Activated CD8-positive, alpha-beta memory T cell treated with anti-CD3 and anti-CD28 coated beads, Interleukin-2, amount 50 U/mL, for 48 hours (primary cell): Measurements from ENCODE around the gene GSDMA.

ENCODE experiments used
- DNase-seq: peaks from one replicate; pipeline ENCODE4 v3.0.0-alpha.2; 2020

Gene GSDMA

DNA sequence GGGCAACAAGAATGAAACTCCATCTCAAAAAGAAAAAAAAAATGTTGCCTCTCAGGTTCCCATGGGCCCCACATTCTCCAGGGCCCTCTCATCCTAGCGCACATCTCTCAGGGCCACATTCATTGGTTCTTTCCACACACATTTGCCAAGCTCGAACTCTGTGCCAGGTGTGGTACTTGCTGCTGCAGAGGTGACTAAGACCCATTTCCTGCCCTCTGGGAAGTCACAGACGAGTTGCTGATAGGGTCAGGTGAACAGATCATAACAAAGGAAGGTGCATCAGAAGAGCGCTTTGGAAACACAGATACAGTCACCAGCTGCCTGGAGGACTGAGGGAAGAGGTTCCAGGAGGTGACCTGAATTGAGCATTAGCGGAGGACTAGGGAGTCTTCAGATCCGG is 1.0 kb downstream of the GSDMA start:
- DNase-seq = no peak

DNA sequence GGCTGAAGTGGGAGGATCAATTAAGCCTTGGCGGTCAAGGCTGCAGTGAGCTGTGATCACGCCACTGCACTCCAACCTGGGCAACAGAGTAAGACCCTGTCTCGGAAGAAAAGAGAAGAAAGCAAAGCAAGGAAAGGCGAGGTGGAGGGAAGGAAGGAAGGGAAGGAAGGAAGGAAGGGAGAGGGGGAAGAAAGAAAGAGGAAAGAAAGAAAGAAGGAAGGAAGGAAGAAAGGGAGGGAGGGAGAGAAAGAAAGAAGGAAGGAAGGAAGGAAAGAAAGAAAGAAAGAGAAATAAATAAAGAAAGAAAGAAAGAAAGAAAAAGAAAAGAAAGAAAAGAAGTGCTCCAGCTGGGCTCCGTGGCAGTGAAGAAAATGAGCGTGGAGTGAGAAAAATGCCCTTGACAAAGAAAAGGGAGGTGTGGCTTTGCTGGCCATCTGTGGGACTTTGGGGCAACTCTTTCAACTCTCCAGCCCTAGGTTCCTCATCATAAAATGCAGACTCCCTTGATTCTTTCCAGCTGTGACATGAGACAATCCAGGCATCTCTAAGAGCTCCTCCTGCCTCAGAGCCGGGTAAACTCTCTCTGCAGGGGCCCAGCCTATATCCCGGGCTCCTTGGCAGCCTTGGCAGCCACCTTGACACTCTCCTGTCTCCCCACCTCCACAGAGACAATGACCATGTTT is 2.4 kb downstream of the GSDMA start:
- DNase-seq = no peak

DNA sequence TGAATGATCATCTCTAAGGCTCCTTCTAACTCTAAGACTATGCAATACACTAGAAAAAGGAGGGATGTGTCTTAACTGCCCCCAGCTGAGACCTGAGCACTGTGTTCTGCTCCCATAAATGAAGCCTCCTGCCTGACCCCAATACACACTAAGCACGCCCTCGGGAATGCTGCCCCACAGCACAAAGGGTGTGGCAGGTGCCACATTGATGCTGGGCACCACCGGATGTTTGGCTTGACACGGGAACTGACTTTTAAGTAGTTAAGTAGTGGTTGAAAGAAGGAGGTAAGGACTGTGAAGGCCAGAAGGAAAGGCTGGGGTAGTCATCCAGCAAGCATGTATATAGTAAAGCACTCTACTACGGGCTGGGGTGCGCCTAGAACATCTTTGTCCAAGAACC is 4.0 kb downstream of the GSDMA start:
- DNase-seq = no peak

DNA sequence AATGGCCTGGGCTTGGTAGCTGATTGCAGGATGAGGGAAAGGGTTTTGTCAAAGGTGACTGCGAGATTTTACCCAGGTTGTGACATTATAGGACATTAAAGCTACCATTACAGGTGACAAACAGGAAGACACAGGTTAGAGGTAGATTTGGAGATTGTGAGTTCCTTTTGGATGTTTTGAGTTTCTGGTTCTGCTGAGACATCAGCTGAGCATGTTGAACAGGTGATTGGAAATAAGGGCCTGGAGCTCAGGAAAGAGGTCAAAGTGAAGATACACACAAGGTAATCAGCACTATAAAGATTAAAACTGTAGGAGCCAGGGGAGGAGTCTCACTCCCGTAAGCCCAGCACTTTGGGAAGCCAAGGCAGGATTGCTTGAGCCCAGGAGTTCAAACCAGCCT is 6.0 kb downstream of the GSDMA start:
- no peak for DNase-seq

DNA sequence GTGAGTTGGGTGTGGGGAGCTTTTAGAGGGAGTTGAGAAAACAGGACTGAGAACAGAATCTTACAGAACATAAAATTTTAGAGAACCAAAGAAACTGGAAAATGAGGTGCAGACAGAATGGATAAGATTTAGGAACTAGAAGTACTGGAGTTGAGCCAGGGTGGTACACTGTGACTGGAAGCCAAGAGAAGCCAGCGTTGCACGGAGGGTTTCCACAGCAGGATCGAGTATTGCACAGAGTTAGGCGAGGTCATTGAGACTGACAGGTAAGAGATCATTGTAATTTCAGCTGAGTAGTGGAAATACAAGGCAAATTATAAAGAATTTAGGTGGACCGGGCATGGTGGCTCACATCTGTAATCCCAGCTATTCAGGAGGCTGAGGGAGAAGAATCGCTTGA is 6.6 kb downstream of the GSDMA start:
- DNase-seq = no peak

DNA sequence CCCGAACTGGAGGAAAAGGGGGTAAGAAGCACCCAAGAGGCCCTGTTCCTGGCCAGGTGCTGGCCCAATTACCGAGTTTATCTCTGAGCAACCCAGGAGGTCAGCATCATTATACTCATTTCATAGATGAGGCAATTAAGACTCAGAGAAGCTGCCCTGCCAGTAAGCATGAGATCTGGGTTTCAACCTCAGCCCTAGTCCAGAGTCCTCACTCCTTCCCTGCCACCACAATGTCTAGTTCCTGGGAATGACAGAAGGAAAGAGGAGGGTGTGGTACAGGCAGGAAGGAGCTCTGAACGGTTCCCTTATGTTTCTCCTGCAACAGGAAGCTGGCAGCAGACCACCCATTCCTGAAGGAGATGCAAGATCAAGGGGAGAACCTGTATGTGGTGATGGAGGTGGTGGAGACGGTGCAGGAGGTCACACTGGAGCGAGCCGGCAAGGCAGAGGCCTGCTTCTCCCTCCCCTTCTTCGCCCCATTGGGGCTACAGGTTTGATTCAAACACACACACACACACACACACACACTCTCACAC is 7.4 kb downstream of the GSDMA start:
- no peak for DNase-seq

DNA sequence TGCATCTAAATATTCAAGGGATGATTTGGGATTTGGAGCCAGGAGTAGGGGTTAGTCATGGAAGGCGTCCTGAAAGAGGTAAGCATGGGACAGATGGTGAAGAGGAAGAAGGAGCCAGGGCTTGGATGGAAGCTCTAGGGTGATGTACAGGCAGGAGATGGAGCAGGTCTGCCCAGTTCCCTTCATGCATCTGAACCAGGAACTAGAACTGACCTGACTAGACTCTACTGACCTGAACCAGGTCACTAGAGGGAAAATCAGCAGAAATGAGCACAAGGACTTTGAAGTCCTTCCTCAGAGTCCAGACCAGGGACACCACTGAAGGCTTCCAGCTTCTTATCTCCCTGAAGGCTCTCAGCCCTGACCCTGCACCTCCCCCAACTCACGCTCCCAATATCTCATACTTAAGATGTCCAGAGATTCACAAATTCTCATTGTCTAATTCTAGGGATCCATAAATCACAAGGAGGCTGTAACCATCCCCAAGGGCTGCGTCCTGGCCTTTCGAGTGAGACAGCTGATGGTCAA is 8.3 kb downstream of the GSDMA start:
- DNase-seq = no peak

DNA sequence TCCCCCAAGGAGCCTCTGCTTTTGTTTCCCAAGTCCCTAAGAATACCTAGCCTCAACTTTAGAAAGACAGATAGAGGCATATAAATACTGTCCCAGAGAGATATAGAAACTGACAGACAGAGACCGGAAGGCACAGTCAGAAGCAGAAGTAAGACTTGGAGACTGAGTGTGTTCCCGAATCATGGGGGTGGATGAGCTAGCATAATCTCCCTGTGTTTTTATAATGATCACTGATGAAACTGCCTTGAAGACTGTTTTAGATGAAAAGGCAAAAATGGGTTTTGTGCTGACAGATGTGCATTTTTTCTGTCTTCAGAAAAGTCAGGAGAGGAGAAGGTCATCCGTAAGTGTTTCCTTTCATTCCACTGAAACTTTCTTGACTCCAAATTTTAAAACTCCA is 9.5 kb downstream of the GSDMA start:
- DNase-seq = no peak

DNA sequence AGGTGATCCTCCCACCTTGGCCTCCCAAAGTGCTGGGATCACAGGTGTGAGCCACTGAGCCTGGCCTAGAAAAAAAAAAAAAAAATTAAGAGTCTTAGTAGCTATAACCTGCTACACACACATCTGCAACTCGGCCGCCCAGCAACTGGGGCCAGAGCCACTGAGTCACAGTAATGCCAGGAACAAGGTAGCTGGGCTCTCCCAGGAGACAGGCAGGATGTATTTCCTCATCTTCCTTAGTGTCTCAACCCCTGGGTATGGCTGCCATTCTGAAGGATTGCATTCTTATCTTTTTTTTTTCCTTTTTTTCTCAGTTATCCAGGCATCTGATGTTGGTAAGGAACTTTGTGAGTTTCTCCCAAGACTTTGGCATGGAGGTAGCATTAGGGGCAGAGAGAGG is 10.7 kb downstream of the GSDMA start:
- DNase-seq = no peak

DNA sequence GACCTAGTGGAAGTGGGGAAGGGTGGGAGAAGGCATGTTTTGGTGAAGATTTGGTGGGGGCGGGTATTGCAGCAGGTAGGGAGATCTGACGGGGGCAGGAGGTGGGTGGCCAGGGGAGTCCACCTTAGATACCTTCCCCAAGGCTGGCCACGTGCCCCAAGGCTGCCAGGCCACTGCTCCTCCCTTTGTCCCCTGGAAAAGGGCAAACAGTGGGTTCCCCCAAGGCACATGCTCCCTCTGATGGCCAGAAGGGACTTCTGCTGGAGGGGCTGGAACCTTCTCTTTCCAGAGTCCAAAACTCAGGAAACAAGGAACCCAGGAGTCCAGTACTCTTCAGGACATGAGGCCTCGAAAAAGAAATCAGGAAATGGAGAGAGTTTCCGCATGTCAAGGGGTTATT is 11.6 kb downstream of the GSDMA start:
- DNase-seq = no peak

DNA sequence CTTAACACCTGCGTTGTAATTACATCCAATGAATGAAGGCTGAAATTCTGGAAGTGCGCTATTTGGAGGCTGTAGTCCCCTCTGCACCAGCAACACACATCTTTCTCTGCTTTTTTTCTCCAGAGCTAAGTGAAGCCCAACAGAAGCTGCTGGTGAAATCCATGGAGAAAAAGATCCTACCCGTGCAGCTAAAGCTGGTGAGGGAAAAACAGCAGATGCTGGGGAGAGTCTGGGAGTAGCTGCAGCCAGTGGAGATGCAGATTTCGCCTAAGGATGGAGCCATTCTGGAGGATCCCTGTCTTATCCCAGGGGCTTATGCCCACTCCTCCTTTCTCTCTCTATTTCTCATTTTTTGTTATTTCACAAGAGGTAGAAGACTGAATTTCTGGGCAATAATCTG is 13.0 kb downstream of the GSDMA start:
- DNase-seq = no peak

DNA sequence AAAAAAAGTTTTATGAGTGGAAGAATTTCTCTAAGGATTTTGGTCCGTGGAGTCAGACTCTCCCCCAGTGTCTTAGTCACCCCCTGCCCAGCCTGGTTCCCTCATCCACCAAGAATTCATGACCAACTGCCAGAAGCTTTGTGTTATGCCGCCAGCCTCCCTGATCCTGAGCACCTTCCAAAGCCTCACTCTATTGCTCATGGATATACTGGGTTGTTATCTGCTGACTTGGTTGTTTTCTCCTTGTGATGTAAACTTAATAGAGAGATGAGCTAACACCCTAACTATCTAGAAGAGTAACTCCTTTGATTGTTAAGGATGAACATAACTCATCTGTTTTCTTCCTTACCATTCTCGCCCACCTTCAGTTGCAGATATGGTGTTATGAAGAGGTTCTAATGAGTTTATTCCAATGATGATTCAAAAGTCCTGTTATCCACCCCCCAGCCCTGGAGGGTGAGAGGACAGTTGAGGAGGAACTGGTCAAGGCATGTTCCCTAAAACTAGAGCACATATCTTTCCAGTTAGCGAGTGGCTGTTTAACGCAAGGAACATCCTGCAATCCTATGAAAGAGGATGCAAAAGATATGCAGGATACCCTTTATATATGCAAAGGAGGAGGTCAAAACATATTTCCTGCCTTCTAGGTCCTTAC is 16.3 kb downstream of the GSDMA start:
- DNase-seq = no peak

DNA sequence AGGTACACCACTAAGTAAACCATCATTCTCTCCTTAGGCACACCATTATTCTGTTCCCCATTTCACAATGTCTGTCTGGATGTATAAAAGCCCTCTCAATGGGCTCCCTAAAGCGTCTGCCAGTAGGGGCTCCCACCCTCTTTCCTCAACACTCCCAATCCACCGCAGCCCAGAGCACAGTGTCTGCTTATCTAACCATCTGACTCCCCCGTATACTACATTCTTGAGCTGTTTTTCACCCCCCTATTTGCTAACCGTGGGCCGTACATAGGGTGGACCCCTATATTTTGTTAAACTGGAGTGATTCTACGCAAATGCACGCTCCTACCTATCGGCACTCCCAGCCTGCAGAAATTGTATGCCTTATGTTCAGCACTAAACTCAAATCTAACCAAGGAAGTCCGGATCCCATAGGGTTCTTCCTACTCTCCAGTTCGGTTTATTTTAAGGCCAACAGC is 17.1 kb downstream of the GSDMA start:
- DNase-seq = no peak

DNA sequence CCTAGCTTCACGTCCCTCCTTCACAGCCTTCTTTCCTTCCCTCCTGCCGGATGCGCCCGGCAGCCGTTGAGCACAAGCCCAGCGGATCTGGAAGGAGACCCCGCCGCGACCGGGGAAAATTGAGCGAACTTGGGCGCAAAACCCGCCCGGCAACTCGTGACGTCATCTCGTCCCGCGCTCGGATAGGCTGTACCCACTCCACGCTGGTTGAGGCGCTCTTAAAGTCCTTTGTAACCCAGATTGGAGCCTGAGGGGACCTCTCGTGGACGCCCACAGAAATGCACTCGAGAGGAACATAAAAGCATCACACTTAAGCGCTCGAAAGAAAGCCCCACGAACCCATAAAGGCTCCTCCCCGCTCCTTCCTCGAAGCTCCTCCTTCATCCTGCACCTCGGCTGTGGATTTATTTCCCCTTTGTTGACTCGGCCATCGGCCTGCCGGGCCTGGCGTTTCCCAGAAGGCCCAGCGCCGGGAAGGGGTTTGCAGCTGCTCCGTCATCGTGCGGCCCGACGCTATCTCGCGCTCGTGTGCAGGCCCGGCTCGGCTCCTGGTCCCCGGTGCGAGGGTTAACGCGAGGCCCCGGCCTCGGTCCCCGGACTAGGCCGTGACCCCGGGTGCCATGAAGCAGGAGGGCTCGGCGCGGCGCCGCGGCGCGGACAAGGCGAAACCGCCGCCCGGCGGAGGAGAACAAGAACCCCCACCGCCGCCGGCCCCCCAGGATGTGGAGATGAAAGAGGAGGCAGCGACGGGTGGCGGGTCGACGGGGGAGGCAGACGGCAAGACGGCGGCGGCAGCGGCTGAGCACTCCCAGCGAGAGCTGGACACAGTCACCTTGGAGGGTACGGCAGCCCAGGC is 17.8 kb downstream of the GSDMA start, which contains the start of gene PSMD3:
PSMD3 (plus strand) TSS at position 457 of the 856 bp plus-strand sequence; CDS start at position 621, 164 bp downstream.
- DNase-seq = peak; percentile 98

DNA sequence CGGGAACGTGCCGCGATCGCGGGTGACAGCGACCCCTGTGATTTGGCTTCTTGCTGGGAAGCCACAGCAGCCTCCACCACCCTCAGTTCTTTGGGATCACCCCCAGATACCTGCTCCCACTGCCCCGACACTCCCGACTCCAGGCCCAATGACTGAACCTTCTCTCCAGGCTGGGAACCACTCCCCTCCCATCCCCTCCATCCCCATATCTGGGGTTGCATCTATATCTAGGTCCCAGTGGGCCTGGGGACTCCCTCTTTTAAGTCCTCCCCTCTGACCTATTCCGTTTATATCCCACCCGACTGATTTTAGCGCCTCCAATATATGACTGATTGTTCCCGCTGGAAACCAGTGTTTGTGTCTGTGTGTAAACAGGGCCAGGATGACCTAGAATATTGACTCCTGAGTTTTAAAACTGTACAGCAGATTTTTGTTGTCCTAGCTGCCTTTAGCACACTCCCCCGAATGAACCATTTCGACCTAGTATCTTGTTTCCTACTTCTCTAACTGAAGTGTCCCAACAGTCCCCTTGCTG is 18.5 kb downstream of the GSDMA start:
- no peak for DNase-seq

DNA sequence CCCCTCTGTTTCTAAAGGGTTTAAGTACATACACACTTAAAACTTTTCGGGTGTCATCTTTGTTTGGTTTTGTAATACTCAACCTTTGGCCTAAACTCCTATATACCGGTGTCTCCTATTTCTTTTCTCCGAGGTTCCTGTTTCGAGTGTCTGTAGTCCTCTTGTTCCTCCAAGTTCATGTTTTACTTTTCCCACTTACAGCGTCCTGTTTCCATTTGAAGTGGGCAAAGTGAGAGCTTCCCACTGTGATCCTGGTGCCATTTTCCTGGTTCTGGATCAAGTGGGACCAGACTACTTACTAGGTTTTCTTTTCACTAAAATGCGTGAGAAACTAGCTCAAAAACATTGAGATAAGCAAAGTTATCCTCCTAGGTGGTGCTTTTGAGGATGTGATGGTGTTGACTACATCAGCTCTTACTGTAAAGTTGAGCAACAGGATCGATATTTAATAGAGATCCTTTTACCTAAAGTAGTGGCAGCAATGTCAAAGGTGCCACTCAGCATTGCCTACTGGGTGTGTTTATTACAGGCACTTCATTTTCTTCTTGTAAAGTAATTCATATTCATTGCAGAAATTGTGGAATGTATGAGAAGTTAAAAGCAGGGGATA is 19.1 kb downstream of the GSDMA start:
- DNase-seq = no peak

DNA sequence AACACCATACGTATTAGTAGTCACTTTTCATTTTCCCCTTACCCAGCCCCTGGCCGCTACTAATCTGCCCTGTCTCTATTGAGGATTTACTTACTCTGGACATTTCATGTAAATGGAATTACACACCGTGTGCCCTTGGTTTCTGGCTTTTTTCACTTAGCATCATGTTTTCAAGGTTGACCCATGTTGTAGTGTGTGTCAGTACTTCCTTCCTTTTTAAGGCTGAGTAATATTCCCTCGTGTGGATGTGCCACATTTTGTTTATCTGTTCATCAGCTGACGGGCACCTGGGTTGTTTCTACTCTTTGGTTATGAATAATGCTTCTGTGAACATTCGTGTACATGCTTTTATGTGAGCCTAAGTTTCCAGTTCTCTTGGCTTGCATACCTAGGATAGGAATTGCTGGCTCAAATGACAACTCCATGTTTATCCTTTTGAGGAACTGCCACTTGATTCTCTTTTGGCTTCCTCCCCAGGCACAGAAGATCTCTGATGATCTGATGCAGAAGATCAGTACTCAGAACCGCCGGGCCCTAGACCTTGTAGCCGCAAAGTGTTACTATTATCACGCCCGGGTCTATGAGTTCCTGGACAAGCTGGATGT is 25.5 kb downstream of the GSDMA start:
- no peak for DNase-seq

DNA sequence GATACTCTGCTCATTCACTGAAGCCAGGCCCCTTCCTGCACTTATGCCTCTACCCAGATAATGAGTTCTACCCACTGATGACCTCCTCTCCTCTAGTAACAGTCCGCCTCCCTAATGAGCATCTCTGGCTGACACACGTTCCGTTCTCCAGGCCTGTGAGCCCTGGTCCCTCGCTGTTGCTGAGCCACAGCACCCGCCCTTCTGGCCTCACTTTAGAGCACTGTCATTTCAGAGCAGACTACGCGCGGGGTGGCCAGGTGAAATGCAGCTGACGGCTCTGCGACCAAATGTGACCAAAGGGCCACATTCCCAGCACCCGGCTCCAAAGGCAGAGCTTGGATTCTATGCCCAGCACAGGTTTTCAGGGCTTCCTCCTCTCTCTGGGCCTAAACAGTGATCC is 31.6 kb downstream of the GSDMA start:
- no peak for DNase-seq

DNA sequence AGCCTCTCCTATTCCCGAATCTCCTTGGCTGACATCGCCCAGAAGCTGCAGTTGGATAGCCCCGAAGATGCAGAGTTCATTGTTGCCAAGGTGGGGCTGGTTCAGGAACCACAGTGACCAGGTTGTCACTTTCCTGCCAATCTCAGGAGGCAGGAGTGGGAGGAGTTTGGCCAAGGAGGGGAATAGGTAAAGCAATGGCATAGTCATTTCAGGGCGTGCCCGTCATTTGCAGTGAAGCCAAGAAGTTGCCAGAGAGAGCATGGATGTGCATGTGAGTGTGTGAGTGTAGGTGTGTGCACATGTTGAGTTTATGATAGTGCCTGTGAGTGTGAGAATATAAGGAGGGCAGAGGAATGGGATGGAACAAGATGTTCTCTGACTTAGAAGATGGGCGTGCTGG is 32.6 kb downstream of the GSDMA start:
- DNase-seq = no peak

DNA sequence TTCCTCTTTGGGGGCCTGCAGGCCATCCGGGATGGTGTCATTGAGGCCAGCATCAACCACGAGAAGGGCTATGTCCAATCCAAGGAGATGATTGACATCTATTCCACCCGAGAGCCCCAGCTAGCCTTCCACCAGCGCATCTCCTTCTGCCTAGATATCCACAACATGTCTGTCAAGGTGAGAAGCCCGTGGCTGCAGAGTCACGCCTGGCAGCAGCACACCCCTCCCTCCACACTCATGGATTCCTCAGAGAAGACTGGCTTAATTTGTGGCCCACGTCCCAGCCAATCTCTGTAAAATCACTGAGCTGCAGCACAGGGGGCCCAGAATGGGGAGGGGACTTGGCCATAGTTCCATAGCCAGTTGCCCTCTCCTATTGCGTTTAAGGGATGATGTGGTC is 33.4 kb downstream of the GSDMA start:
- no peak for DNase-seq

DNA sequence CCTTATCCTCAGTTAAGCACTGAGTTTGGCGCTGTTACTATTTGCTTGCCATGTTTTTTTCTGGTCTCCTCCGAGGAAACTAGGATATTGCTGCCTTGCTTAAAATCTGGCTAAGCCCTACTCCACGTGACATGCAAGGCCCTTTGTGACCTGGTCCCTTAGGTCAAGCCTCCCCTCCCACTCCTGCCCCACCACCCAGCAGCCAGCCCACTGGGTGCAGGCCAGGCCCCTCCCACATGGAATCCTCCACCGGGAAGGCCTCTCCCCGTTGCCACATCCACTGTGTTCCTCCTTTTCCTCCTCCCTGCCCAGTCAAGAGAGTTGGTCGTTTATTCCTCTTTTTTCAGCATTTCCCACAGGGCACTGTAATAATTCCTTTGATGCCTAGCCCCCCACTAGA is 34.0 kb downstream of the GSDMA start:
- DNase-seq = no peak

DNA sequence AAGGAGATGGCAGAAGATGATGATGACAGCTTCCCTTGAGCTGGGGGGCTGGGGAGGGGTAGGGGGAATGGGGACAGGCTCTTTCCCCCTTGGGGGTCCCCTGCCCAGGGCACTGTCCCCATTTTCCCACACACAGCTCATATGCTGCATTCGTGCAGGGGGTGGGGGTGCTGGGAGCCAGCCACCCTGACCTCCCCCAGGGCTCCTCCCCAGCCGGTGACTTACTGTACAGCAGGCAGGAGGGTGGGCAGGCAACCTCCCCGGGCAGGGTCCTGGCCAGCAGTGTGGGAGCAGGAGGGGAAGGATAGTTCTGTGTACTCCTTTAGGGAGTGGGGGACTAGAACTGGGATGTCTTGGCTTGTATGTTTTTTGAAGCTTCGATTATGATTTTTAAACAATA is 34.7 kb downstream of the GSDMA start:
- no peak for DNase-seq
